Right cardiac atrium (tissue), 5 donors: ENCODE data around the gene RPP14. TPM values are rescaled to one million over a fixed set of nuclear protein-coding genes. Genes with fewer than 3 reads are reported as not detected.

ENCODE experiments used
- ATAC-seq, 2 donors: fragments of 200-7000 bp; cut with Tn5 transposase; one replicate each; pipeline versions ENCODE4 v1.8.0 to v1.9.1; 2020; ENCODE audit warnings: moderate library complexity in 2 of 2, mild to moderate bottlenecking in 1 of 2
- DNase-seq, 3 donors: peaks; one replicate each; pipeline ENCODE4 v3.0.0-alpha.2; 2020
- H3K27ac ChIP-seq: one replicate; pipeline ENCODE4 v1.5.1; 2013; ENCODE audit warnings: mild to moderate bottlenecking, low read length, control low read depth, moderate library complexity
- H3K27me3 ChIP-seq: one replicate; pipeline ENCODE4 v1.6.1; 2013; ENCODE audit not compliant: control insufficient read depth, insufficient read depth
- H3K4me1 ChIP-seq: one replicate; pipeline ENCODE4 v1.6.1; 2013; ENCODE audit warnings: low read length; ENCODE audit not compliant: control insufficient read depth, insufficient read depth
- H3K4me3 ChIP-seq: one replicate; pipeline ENCODE4 v1.5.1; 2013; ENCODE audit warnings: low read length, control low read depth
- H3K9me3 ChIP-seq: one replicate; pipeline ENCODE4 v1.6.1; 2013; ENCODE audit warnings: low read length; ENCODE audit not compliant: control insufficient read depth
- WGBS: extraction: QIAGEN DNeasy Blood & Tissue Kit; methylation state at CpG from one replicate; pipeline ENCODE4 v1.1.7; 2013; 5-methylcytosine and 5-hydroxymethylcytosine counted together
- intact Hi-C, 4 donors: fragments of 100-400 bp; cut with DNase I; formaldehyde crosslinking; loops; one replicate each; pipeline versions ENCODE4 v1.11.0 to v1.14.0; 2022 to 2023
- polyA plus RNA-seq: library from polyadenylated mRNA; stranded (reverse); fragments of 200-250 nt; gene quantifications from one replicate; pipeline ENCODE4 v1.2.3, GENCODE V29; 2013
- total RNA-seq, 4 donors: library from RNA; stranded (reverse); fragmentation: NEBNext Ultra II Directional; extraction: Animal tissue kit (Norgen Biotek cat#: 25700); gene quantifications; one replicate each; pipeline ENCODE4 v1.2.1, GENCODE V29; 2021
- donor health status: healthy with polysubstance abuse.
- donor health status: DM: no; HTN: yes; CAD: no.
- donor health status: DM: no; HTN: no; CAD: no.
- donor health status: DM: no; HTN: yes; CAD: no; lungs with severe emphysema.
- donor health status: DM: yes; HTN: yes; CAD: no.

The RPP14 gene
- total and polyA plus RNA-seq, 5 donors: 15.7 to 26.0 (median 19.6) TPM

GRCh38 chr3:58358808-58359207 lies 52.8 kb downstream of the RPP14 start:
- Histone ChIP-seq H3K9me3 (no peaks in the 10 kb centered on the region), H3K27ac (no peak overlapping the region), H3K27me3 (no peaks in the 10 kb centered on the region), H3K4me1 (peaks cover 4% of the 10 kb centered on the region), H3K4me3 (no peak overlapping the region)
- DNase-seq (no peak), ATAC-seq (no peak)
- intact Hi-C loops: no loop called here
- 66% methylated on average over 4 of the region's 4 CpGs for WGBS

GRCh38 chr3:58359621-58360020 lies 53.6 kb downstream of the RPP14 start:
- Histone ChIP-seq H3K4me3 (no peak overlapping the region), H3K9me3 (no peaks in the 10 kb centered on the region), H3K4me1 (peaks cover 4% of the 10 kb centered on the region), H3K27ac (no peak overlapping the region), H3K27me3 (no peaks in the 10 kb centered on the region)
- DNase-seq: no peak
- intact Hi-C loops: no loop called here
- no peak for ATAC-seq
- 92% methylated on average over 4 of the region's 4 CpGs for WGBS

- Histone ChIP-seq H3K27ac (no peak overlapping the region), H3K4me3 (no peak overlapping the region), H3K9me3 (no peaks in the 10 kb centered on the region), H3K27me3 (no peaks in the 10 kb centered on the region), H3K4me1 (peaks cover 4% of the 10 kb centered on the region)
- no peak for DNase-seq
- intact Hi-C loops: no loop called here
- ATAC-seq: no peak
Observed at GRCh38 chr3:58361866-58362265, 55.8 kb downstream of the RPP14 start.

DNA sequence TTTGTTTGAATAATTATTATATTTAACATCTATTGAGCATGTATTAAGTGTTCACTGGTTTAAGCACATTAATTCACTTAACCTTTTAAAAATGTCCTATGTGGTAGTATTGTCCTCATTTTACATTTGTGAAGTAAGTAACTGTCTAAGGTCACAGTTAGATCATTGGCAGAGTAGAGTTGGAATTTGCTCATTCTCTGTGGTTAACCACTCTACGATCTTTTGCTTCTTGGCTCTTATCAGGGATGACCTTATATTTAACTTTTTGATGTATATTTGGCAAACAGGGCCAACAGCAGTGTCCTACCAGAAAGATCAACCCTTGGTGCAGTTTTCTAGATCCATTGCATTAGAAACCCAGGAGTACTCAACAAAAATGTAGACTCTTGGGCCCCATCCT lies 60.7 kb downstream of the RPP14 start:
- 77% methylated on average over 1 of the region's 1 CpG for WGBS
- intact Hi-C loops: no loop called here

GRCh38 chr3:58369038-58369437 lies 63.0 kb downstream of the RPP14 start:
- H3K27me3 ChIP-seq: no peaks in the 10 kb centered on the region
- ATAC-seq (no peak), DNase-seq (no peak)
- intact Hi-C loops: no loop called here
- H3K4me1 ChIP-seq: no peaks in the 10 kb centered on the region
- no peak overlapping the region for H3K27ac ChIP-seq
- WGBS: 98% methylated on average over 1 of the region's 1 CpG
- H3K9me3 ChIP-seq: no peaks in the 10 kb centered on the region
- no peak overlapping the region for H3K4me3 ChIP-seq

More for the DNA sequence above, 60.7 kb downstream of the RPP14 start:
- Histone ChIP-seq H3K27ac (no peak overlapping the region), H3K27me3 (no peaks in the 10 kb centered on the region), H3K9me3 (no peaks in the 10 kb centered on the region), H3K4me1 (no peaks in the 10 kb centered on the region), H3K4me3 (no peak overlapping the region)
- no peak for DNase-seq
- no peak for ATAC-seq

Other genes starting within 250 kb of the RPP14 start
- gene DNASE1L3, start 95.3 kb upstream of the RPP14 start, total RNA-seq: 10 to 100 TPM in 1 of 4 donors, 1 to 10 TPM in 3; 4.0 to 14.7 (median 6.3) TPM
- gene DNASE1L3, start 95.3 kb upstream of the RPP14 start, polyA plus RNA-seq: 15.6 TPM
- 10 to 100 TPM in 3 of 4 donors, 1 to 10 TPM in 1; 6.1 to 13.4 (median 10.8) TPM for gene ABHD6, start 68.5 kb upstream of the RPP14 start, total RNA-seq
- gene ABHD6, start 68.5 kb upstream of the RPP14 start, polyA plus RNA-seq: 8.3 TPM
- gene HTD2, start 275 bp downstream of the RPP14 start, total RNA-seq: 10 to 100 TPM; 10.1 to 16.9 (median 12.2) TPM
- gene HTD2, start 275 bp downstream of the RPP14 start, polyA plus RNA-seq: 15.5 TPM
- gene PXK, start 26.6 kb downstream of the RPP14 start, total RNA-seq: 10 to 100 TPM; 11.4 to 17.3 (median 13.7) TPM
- gene PXK, start 26.6 kb downstream of the RPP14 start, polyA plus RNA-seq: 7.7 TPM
- gene PDHB, start 127.6 kb downstream of the RPP14 start, total RNA-seq: 100 to 1,000 TPM; 115 to 148 (median 134) TPM
- gene PDHB, start 127.6 kb downstream of the RPP14 start, polyA plus RNA-seq: 242 TPM
- gene KCTD6, start 185.9 kb downstream of the RPP14 start, total RNA-seq: 10 to 100 TPM in 1 of 4 donors, 1 to 10 TPM in 3; 8.0 to 10.3 (median 8.3) TPM
- 9.7 TPM for gene KCTD6, start 185.9 kb downstream of the RPP14 start, polyA plus RNA-seq
- 10 to 100 TPM; 23.4 to 42.2 (median 40.6) TPM for gene ACOX2, start 230.9 kb downstream of the RPP14 start, total RNA-seq
- 33.9 TPM for gene ACOX2, start 230.9 kb downstream of the RPP14 start, polyA plus RNA-seq